Smooth muscle cell (in vitro differentiated cells): ENCODE data around the gene NUBPL. TPM values are rescaled to one million over a fixed set of nuclear protein-coding genes. Genes with fewer than 3 reads are reported as not detected.
"Not testable (repeated sequence)": the region's sequence is repeated elsewhere in the genome, so short reads cannot be mapped to it uniquely, and the experiment has no call there.

Experiments used
- DNase-seq: peaks from one replicate; lab custom pipeline; 2025; ENCODE audit not compliant: unreplicated experiment; lab: John Stamatoyannopoulos, UW
- H2AFZ ChIP-seq: fragments of 200-600 bp; sonication (generic); 2 replicates; pipeline ENCODE4 v1.6.0; 2016; ENCODE audit warnings: antibody characterized with exemption, low read depth, mild to moderate bottlenecking
- H3F3A ChIP-seq: fragments of 200-600 bp; sonication (generic); 2 replicates; pipeline ENCODE4 v1.6.0; 2017; ENCODE audit warnings: antibody characterized with exemption, low read depth
- H3K27ac ChIP-seq: fragments of 200-600 bp; sonication (generic); 2 replicates; pipeline ENCODE4 v1.5.1; 2016; ENCODE audit warnings: low read depth, mild to moderate bottlenecking
- H3K27me3 ChIP-seq: fragments of 200-600 bp; sonication (generic); 2 replicates; pipeline ENCODE4 v1.6.1; 2016; ENCODE audit warnings: low read depth, mild to moderate bottlenecking
- H3K36me3 ChIP-seq: fragments of 200-600 bp; sonication (generic); 2 replicates; pipeline ENCODE4 v1.5.1; 2016; ENCODE audit warnings: low read depth
- H3K4me1 ChIP-seq: fragments of 200-600 bp; sonication (generic); 2 replicates; pipeline ENCODE4 v1.5.1; 2016; ENCODE audit warnings: low read depth
- H3K4me2 ChIP-seq: fragments of 200-600 bp; sonication (generic); 2 replicates; pipeline ENCODE4 v1.6.0; 2016; ENCODE audit warnings: mild to moderate bottlenecking
- H3K4me3 ChIP-seq: fragments of 200-600 bp; sonication (generic); 2 replicates; pipeline ENCODE4 v1.5.1; 2016; ENCODE audit warnings: mild to moderate bottlenecking
- H3K79me2 ChIP-seq: fragments of 200-600 bp; sonication (generic); 2 replicates; pipeline ENCODE4 v1.6.0; 2016; ENCODE audit warnings: low read depth, mild to moderate bottlenecking
- H3K9ac ChIP-seq: fragments of 200-600 bp; sonication (generic); 2 replicates; pipeline ENCODE4 v1.6.0; 2016; ENCODE audit warnings: low read depth
- H3K9me3 ChIP-seq: fragments of 200-600 bp; sonication (generic); replicated peaks from 2 replicates; pipeline ENCODE4 v1.5.1; 2016; ENCODE audit warnings: low read depth
- H4K20me1 ChIP-seq: fragments of 200-600 bp; sonication (generic); 2 replicates; pipeline ENCODE4 v1.6.0; 2016; ENCODE audit warnings: low read depth
- WGBS: methylation state at CpG from one replicate; pipeline ENCODE4 v1.1.7; 2016; ENCODE audit warnings: low lambda C conversion rate; 5-methylcytosine and 5-hydroxymethylcytosine counted together
- polyA plus RNA-seq: library from polyadenylated mRNA; unstranded; fragments of >200 nt; fragmentation: Nextera tagmentation; extraction: Ambion mirVana; gene quantifications from 2 replicates; pipeline ENCODE4 v1.2.1, GENCODE V29; 2016
- total RNA-seq: library from RNA; depleted of rRNA; stranded (reverse); fragments of >200 nt; gene quantifications from 2 replicates; pipeline ENCODE4 v1.2.3, GENCODE V29; 2014
- TF ChIP-seq, protein P1 (sequence below): fragments of 200-600 bp; sonication (generic); IDR thresholded peaks from 2 replicates; pipeline ENCODE4 v1.5.1; 2017; ENCODE audit warnings: borderline replicate concordance, mild to moderate bottlenecking, antibody characterized with exemption; ENCODE audit not compliant: insufficient read depth, poor library complexity, severe bottlenecking

Gene NUBPL
- total and polyA plus RNA-seq, 2 experiments from 2014 or later = 9.1 to 11.7 TPM

DNA sequence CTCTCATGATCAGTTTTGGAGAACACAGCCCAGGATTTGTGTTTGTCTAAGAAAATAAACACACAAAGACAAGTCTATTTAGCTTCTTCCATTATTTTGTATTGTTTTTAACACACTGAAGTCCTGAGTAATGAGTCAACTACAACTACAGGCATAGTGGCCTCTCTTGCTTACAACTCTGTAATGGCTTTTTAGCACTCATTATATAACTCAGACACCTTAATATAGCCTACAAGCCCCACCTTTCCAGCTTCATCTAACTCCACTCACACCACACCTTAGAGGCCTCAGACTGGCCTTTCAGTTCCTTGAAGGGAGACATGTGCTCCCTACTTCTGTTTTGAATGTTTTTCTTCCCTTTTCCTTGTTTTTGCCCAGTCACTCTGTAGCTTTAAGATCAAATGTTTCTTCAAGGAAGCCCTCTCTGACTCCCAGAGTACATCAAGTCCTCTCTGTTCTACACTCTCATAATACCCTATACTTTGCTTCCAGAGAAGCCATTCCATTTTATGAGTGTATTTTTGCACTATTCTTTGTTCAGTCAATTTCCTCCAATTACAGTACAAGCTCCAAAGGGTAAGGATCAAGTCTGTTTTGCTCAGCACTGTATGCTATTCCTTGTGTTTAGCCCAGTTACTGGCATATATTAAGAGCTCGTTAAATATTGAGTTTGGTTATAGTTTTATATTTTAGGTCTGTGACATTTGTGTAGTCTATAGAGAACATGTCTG is 282.3 kb downstream of the NUBPL start:
- no peaks in the 10 kb centered on the region for H4K20me1 ChIP-seq
- WGBS = 95% methylated on average over 1 of the region's 1 CpG
- H3K27me3 ChIP-seq = no peaks in the 10 kb centered on the region
- no peak overlapping the region for H3K4me2 ChIP-seq
- no peak overlapping the region for H2AFZ ChIP-seq
- H3K4me3 ChIP-seq = no peak overlapping the region
- no peaks in the 10 kb centered on the region for H3K36me3 ChIP-seq
- no peak overlapping the region for H3K9ac ChIP-seq
- H3K9me3 ChIP-seq = no peaks in the 10 kb centered on the region
- no peaks in the 10 kb centered on the region for H3K4me1 ChIP-seq
- no peak overlapping the region for H3K27ac ChIP-seq
- no peaks in the 10 kb centered on the region for H3F3A ChIP-seq
- no peaks in the 10 kb centered on the region for H3K79me2 ChIP-seq
- no peak for DNase-seq
- TF ChIP-seq, protein P1, sequence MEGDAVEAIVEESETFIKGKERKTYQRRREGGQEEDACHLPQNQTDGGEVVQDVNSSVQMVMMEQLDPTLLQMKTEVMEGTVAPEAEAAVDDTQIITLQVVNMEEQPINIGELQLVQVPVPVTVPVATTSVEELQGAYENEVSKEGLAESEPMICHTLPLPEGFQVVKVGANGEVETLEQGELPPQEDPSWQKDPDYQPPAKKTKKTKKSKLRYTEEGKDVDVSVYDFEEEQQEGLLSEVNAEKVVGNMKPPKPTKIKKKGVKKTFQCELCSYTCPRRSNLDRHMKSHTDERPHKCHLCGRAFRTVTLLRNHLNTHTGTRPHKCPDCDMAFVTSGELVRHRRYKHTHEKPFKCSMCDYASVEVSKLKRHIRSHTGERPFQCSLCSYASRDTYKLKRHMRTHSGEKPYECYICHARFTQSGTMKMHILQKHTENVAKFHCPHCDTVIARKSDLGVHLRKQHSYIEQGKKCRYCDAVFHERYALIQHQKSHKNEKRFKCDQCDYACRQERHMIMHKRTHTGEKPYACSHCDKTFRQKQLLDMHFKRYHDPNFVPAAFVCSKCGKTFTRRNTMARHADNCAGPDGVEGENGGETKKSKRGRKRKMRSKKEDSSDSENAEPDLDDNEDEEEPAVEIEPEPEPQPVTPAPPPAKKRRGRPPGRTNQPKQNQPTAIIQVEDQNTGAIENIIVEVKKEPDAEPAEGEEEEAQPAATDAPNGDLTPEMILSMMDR = no peak

DNA sequence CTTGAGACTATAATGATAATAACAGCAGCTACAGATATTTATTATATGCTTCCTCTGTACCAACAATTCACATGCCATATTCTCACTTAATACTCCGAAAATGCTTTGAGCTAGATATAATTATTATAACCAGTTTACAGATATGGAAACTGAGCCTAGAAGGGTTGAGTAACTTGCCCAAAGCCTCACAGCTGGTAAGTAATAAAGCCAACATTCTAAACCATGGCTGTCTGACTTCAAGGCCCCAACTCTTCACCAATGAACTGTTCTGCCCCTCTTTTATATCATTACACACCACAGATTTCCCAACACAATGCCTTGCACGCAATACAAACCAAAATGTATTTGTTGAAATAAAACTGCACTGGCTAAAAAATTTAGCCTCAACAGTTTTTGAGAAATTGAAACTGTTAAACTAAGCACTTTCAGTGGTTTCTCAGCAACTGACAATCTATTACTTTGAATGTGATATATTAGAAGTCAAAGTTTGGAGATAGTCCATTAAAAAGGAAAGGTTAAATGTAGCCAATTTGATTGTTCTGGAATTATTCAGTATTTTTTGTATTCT is 293.4 kb downstream of the NUBPL start:
- WGBS = 76% methylated on average over 2 of the region's 2 CpGs
- Histone ChIP-seq H3K4me3 (no peak overlapping the region), H3K9ac (no peak overlapping the region), H3K4me2 (no peak overlapping the region), H3K79me2 (no peaks in the 10 kb centered on the region), H3F3A (no peaks in the 10 kb centered on the region), H4K20me1 (no peaks in the 10 kb centered on the region), H2AFZ (no peak overlapping the region), H3K27ac (no peak overlapping the region), H3K36me3 (no peaks in the 10 kb centered on the region), H3K27me3 (no peaks in the 10 kb centered on the region), H3K4me1 (no peaks in the 10 kb centered on the region), H3K9me3 (no peaks in the 10 kb centered on the region)
- TF ChIP-seq, protein P1 = no peak
- DNase-seq = no peak

- 97% methylated on average over 1 of the region's 1 CpG for WGBS
- Histone ChIP-seq H3F3A (no peaks in the 10 kb centered on the region), H3K9ac (no peak overlapping the region), H3K27me3 (no peaks in the 10 kb centered on the region), H3K4me2 (no peak overlapping the region), H3K9me3 (no peaks in the 10 kb centered on the region), H3K27ac (no peak overlapping the region), H3K79me2 (no peaks in the 10 kb centered on the region), H3K4me1 (no peaks in the 10 kb centered on the region), H2AFZ (no peak overlapping the region), H3K36me3 (no peaks in the 10 kb centered on the region), H3K4me3 (no peak overlapping the region), H4K20me1 (no peaks in the 10 kb centered on the region)
- TF ChIP-seq, protein P1 = no peak
- DNase-seq = no peak
Observed at GRCh38 chr14:31855262-31855661, 294.1 kb downstream of the NUBPL start.

DNA sequence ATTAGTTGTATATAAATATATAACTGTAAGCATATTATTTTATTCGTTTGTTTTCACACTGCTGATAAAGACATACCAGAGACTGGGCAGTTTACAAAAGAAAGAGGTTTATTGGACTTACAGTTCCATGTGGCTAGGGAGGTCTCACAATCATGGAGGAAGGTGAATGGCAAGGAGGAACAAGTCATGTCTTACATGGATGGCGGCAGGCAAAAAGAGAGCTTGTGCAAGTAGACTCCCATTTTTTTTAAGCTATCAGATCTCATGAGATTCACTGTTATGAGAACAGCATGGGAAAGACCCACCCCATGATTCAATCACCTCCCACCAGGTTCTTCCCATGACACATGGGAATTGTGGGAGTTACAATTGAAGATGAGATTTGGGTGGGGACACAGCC is 294.8 kb downstream of the NUBPL start:
- H3F3A ChIP-seq, H3K27me3 ChIP-seq, H4K20me1 ChIP-seq, H3K36me3 ChIP-seq, H3K9ac ChIP-seq, DNase-seq, H3K79me2 ChIP-seq, H3K9me3 ChIP-seq, H3K27ac ChIP-seq, H3K4me3 ChIP-seq, H2AFZ ChIP-seq, H3K4me2 ChIP-seq, H3K4me1 ChIP-seq: not testable (repeated sequence)
- WGBS = 89% methylated on average over 2 of the region's 2 CpGs
